Measurements from ENCODE around the gene CEACAM18. TPM values are rescaled to one million over a fixed set of nuclear protein-coding genes. Genes with fewer than 3 reads are reported as not detected.
"Not testable (repeated sequence)": the region's sequence is repeated elsewhere in the genome, so short reads cannot be mapped to it uniquely, and the experiment has no call there.

CEACAM18 gene
- total and polyA plus RNA-seq, 9 donors: not detected

- Histone ChIP-seq H3K4me1 (ENCODE audit: insufficient read depth) (no peaks in the 10 kb centered on the region), H3K27ac (no peak overlapping the region), H3K27me3 (no peaks in the 10 kb centered on the region), H3K9me3 (no peaks in the 10 kb centered on the region), H3K4me3 (no peak overlapping the region), H3K36me3 (no peaks in the 10 kb centered on the region)
- no peak for DNase-seq
- TF ChIP-seq EP300 (IDR thresholded peaks at IDR 0.05): no peak
- TF ChIP-seq POLR2A (IDR thresholded peaks at IDR 0.05): no peak
- no peak for TF ChIP-seq CTCF (IDR thresholded peaks at IDR 0.05)
- intact Hi-C loops (cut with DNase I): no loop called here
- WGBS, 3 donors: 33 to 43% (median 37%) methylated on average over 3 of the region's 3 CpGs
These were observed 19.3 kb downstream of the CEACAM18 start for GRCh38 chr19:51497666-51498065.

GRCh38 chr19:51500931-51501330 is 22.6 kb downstream of the CEACAM18 start:
- H3K27ac ChIP-seq; H3K4me1 ChIP-seq (ENCODE audit: insufficient read depth): not testable (repeated sequence)
- WGBS, 3 donors: 49 to 77% (median 51%) methylated on average over 6 to 8 of the region's 8 CpGs

GRCh38 chr19:51501594-51502263 is 23.4 kb downstream of the CEACAM18 start, which contains the start of gene SIGLEC12:
Gene SIGLEC12 (minus strand): TSS chr19:51501800. CDS start chr19:51501733, 67 bp downstream.
- intact Hi-C loops (cut with DNase I): no loop called here
- no peak for DNase-seq
- no peak within 1 kb of the TSS for H3K4me3 ChIP-seq
- H3K36me3 ChIP-seq: no peaks in the 10 kb centered on the region
- H3K27ac ChIP-seq: no peak within 1 kb of the TSS
- no peaks in the 10 kb centered on the region for H3K4me1 ChIP-seq (ENCODE audit: insufficient read depth)
- H3K9me3 ChIP-seq: peaks cover 0 to 3% of the 10 kb centered on the region in 2 donors
- H3K27me3 ChIP-seq: no peaks in the 10 kb centered on the region
- TF ChIP-seq CTCF (IDR thresholded peaks at IDR 0.05): no peak
- TF ChIP-seq POLR2A (IDR thresholded peaks at IDR 0.05): no peak
- no peak for TF ChIP-seq EP300 (IDR thresholded peaks at IDR 0.05)
- WGBS, 3 donors: 57 to 77% (median 70%) methylated on average over 12 of the region's 12 CpGs

More at GRCh38 chr19:51500931-51501330, 22.6 kb downstream of the CEACAM18 start:
- H3K27me3 ChIP-seq; H3K4me3 ChIP-seq; H3K36me3 ChIP-seq; DNase-seq; intact Hi-C loops (cut with DNase I); H3K9me3 ChIP-seq: not testable (repeated sequence)

GRCh38 chr19:51503286-51503817 is 25.0 kb downstream of the CEACAM18 start:
- Histone ChIP-seq H3K27me3 (no peaks in the 10 kb centered on the region), H3K9me3 (peaks cover 0 to 3% of the 10 kb centered on the region in 2 donors), H3K27ac (no peak overlapping the region), H3K36me3 (no peaks in the 10 kb centered on the region), H3K4me3 (no peak overlapping the region), H3K4me1 (ENCODE audit: insufficient read depth) (no peaks in the 10 kb centered on the region)
- 72 to 78% (median 77%) methylated on average over 5 of the region's 5 CpGs for WGBS, 3 donors
- DNase-seq: no peak
- TF ChIP-seq POLR2A (IDR thresholded peaks at IDR 0.05): no peak
- no peak for TF ChIP-seq EP300 (IDR thresholded peaks at IDR 0.05)
- no peak for TF ChIP-seq CTCF (IDR thresholded peaks at IDR 0.05)
- intact Hi-C loops (cut with DNase I): no loop called here

- H3K27me3 ChIP-seq: no peaks in the 10 kb centered on the region
- WGBS, 3 donors: 45 to 64% (median 49%) methylated on average over 3 of the region's 3 CpGs
- intact Hi-C loops (cut with DNase I): no loop called here
- no peak overlapping the region for H3K4me3 ChIP-seq
- H3K27ac ChIP-seq: no peak overlapping the region
- TF ChIP-seq CTCF (IDR thresholded peaks at IDR 0.05) (no peak), EP300 (IDR thresholded peaks at IDR 0.05) (no peak), POLR2A (IDR thresholded peaks at IDR 0.05) (no peak)
- DNase-seq: no peak
- peaks cover 0 to 3% of the 10 kb centered on the region in 2 donors for H3K9me3 ChIP-seq
- H3K4me1 ChIP-seq (ENCODE audit: insufficient read depth): no peaks in the 10 kb centered on the region
- H3K36me3 ChIP-seq: no peaks in the 10 kb centered on the region
These were observed 25.6 kb downstream of the CEACAM18 start for GRCh38 chr19:51503896-51504295.
